ENCODE data around the gene TMOD3. TPM values are rescaled to one million over a fixed set of nuclear protein-coding genes. Genes with fewer than 3 reads are reported as not detected.

Gene TMOD3
- total RNA-seq (30.6 and 35.3 TPM in 2 replicates), polyA plus RNA-seq (19.8 and 33.7 TPM in 2 replicates), polyA minus RNA-seq (ENCODE audit: low replicate concordance) (5.1 and 8.0 TPM in 2 replicates)
- polyA plus RNA-seq (2012), result 17.5 and 30.2 TPM in 2 replicates

- Histone ChIP-seq H3K4me1 (ENCODE audit: control insufficient read depth, extremely low read depth, insufficient read depth, low read length) (no peaks in the 10 kb centered on the region), H3K79me2 (ENCODE audit: control insufficient read depth, insufficient read depth, low read length) (peaks cover 50% of the 10 kb centered on the region), H3K27me3 (ENCODE audit: control insufficient read depth, insufficient read depth, low read length) (no peaks in the 10 kb centered on the region), H3K9me3 (ENCODE audit: control insufficient read depth, insufficient read depth, low read depth, low read length) (no peaks in the 10 kb centered on the region), H3K4me3 (replicated peaks in 1 of 4; ENCODE audit: control extremely low read depth in 1 of 4, insufficient read depth in 1 of 4, low read depth in 3 of 4, low read length in 4 of 4) (peak within 1 kb of the TSS; percentile 70 to 87 (median 86)), H3K36me3 (ENCODE audit: control insufficient read depth, insufficient read depth, low read length) (no peaks in the 10 kb centered on the region), H4K20me1 (ENCODE audit: control insufficient read depth, extremely low read depth, insufficient read depth, low read length) (peaks cover 4% of the 10 kb centered on the region), H3K9ac (ENCODE audit: insufficient read depth, low read length) (peak within 1 kb of the TSS; percentile 87), H2AFZ (ENCODE audit: low read length) (peak within 1 kb of the TSS; percentile 58), H3K4me2 (ENCODE audit: extremely low read depth, insufficient read depth, low read length) (peak within 1 kb of the TSS; percentile 87), H3K27ac (ENCODE audit: insufficient read depth, low read length) (peak within 1 kb of the TSS; percentile 87)
- peak; percentile 84 to 88 for DNase-seq (ENCODE audit: low read depth in 2 of 2)
- no peak for TF ChIP-seq CTCF (conservative IDR thresholded peaks at IDR 0.05 in 1 of 2, IDR thresholded peaks at IDR 0.05 in 1 of 2; ENCODE audit: low read depth in 1 of 2, low read length in 2 of 2)
Observed at GRCh38 chr15:51829376-51830275, at the start of gene TMOD3. Gene TMOD3, plus strand, starts transcription at chr15:51829653. Its CDS starts 33,232 bp downstream, at chr15:51862885.

GRCh38 chr15:51780636-51781035 lies 48.8 kb upstream of the TMOD3 start:
- TF ChIP-seq EZH2 (IDR thresholded peaks at IDR 0.05; ENCODE audit: low read length, missing control alignments), result no peak
- TF ChIP-seq CTCF (conservative IDR thresholded peaks at IDR 0.05 in 1 of 2, IDR thresholded peaks at IDR 0.05 in 1 of 2; ENCODE audit: low read depth in 1 of 2, low read length in 2 of 2), result no peak
- no peak for DNase-seq (ENCODE audit: low read depth in 2 of 2)

GRCh38 chr15:51781506-51781905 lies 47.9 kb upstream of the TMOD3 start:
- no peak overlapping the region for H3K27ac ChIP-seq (ENCODE audit: insufficient read depth, low read length)
- H3K9ac ChIP-seq (ENCODE audit: insufficient read depth, low read length), result no peak overlapping the region
- H4K20me1 ChIP-seq (ENCODE audit: control insufficient read depth, extremely low read depth, insufficient read depth, low read length), result no peaks in the 10 kb centered on the region
- no peaks in the 10 kb centered on the region for H3K27me3 ChIP-seq (ENCODE audit: control insufficient read depth, insufficient read depth, low read length)
- H3K36me3 ChIP-seq (ENCODE audit: control insufficient read depth, insufficient read depth, low read length), result peaks cover 1% of the 10 kb centered on the region
- DNase-seq (ENCODE audit: low read depth in 2 of 2), result no peak
- no peaks in the 10 kb centered on the region for H3K9me3 ChIP-seq (ENCODE audit: control insufficient read depth, insufficient read depth, low read depth, low read length)
- no peak overlapping the region for H2AFZ ChIP-seq (ENCODE audit: low read length)
- no peak overlapping the region for H3K4me3 ChIP-seq (replicated peaks in 1 of 4; ENCODE audit: control extremely low read depth in 1 of 4, insufficient read depth in 1 of 4, low read depth in 3 of 4, low read length in 4 of 4)
- H3K79me2 ChIP-seq (ENCODE audit: control insufficient read depth, insufficient read depth, low read length), result no peaks in the 10 kb centered on the region
- no peak overlapping the region for H3K4me2 ChIP-seq (ENCODE audit: extremely low read depth, insufficient read depth, low read length)
- no peaks in the 10 kb centered on the region for H3K4me1 ChIP-seq (ENCODE audit: control insufficient read depth, extremely low read depth, insufficient read depth, low read length)
- TF ChIP-seq CTCF (conservative IDR thresholded peaks at IDR 0.05 in 1 of 2, IDR thresholded peaks at IDR 0.05 in 1 of 2; ENCODE audit: low read depth in 1 of 2, low read length in 2 of 2) (no peak), EZH2 (IDR thresholded peaks at IDR 0.05; ENCODE audit: low read length, missing control alignments) (no peak)

More at GRCh38 chr15:51780636-51781035, 48.8 kb upstream of the TMOD3 start:
- H3K27me3 ChIP-seq (ENCODE audit: control insufficient read depth, insufficient read depth, low read length), result no peaks in the 10 kb centered on the region
- H4K20me1 ChIP-seq (ENCODE audit: control insufficient read depth, extremely low read depth, insufficient read depth, low read length), result no peaks in the 10 kb centered on the region
- no peaks in the 10 kb centered on the region for H3K4me1 ChIP-seq (ENCODE audit: control insufficient read depth, extremely low read depth, insufficient read depth, low read length)
- no peak overlapping the region for H3K4me2 ChIP-seq (ENCODE audit: extremely low read depth, insufficient read depth, low read length)
- no peak overlapping the region for H2AFZ ChIP-seq (ENCODE audit: low read length)
- H3K27ac ChIP-seq (ENCODE audit: insufficient read depth, low read length), result no peak overlapping the region
- no peak overlapping the region for H3K9ac ChIP-seq (ENCODE audit: insufficient read depth, low read length)
- no peak overlapping the region for H3K4me3 ChIP-seq (replicated peaks in 1 of 4; ENCODE audit: control extremely low read depth in 1 of 4, insufficient read depth in 1 of 4, low read depth in 3 of 4, low read length in 4 of 4)
- no peaks in the 10 kb centered on the region for H3K79me2 ChIP-seq (ENCODE audit: control insufficient read depth, insufficient read depth, low read length)
- H3K9me3 ChIP-seq (ENCODE audit: control insufficient read depth, insufficient read depth, low read depth, low read length), result no peaks in the 10 kb centered on the region
- peaks cover 1% of the 10 kb centered on the region for H3K36me3 ChIP-seq (ENCODE audit: control insufficient read depth, insufficient read depth, low read length)
